GM18505 (cell line): Measurements from ENCODE around the gene TCF7L2.

Experiments used
- ATAC-seq: cut with Tn5 transposase; IDR thresholded peaks from one replicate; pipeline ENCODE4 v1.9.1; 2021; ENCODE audit not compliant: unreplicated experiment
- POLR2A ChIP-seq: IDR thresholded peaks from 4 replicates; pipeline ENCODE4 v1.6.1; 2011; ENCODE audit warnings: borderline replicate concordance; ENCODE audit not compliant: insufficient read depth, insufficient read length; ENCODE audit errors: extremely low read depth

Gene TCF7L2

DNA sequence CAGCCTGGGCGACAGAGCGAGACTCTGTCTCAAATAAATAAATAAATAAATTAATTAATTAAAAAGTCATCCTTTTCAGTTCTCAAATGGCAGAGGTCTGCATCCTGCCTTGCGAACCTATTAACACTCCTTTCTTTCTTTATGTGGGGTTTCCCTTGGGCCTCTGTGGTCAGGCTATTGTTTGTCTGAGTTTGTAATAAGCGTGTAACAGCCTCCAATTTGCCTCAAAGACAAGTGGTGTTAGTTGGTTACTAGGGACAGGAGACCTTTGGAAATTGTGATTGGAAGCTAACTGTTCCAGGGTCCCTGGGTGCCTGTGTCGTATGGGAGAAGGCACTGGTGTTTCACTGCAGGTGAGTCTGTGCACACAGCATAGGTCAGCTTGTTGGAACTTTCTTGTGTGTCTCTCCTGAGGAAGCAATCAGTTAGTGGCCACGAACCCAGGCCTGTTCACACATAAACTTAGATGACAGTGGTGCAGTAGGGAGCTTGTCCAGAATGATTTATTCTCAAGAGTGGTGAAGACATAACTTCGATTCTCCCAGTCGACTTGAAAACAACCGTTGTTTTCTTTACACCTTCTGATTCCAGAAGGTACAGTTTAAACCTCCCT, 33.5 kb downstream of the TCF7L2 start:
- no peak for ATAC-seq
- TF ChIP-seq POLR2A, result no peak

DNA sequence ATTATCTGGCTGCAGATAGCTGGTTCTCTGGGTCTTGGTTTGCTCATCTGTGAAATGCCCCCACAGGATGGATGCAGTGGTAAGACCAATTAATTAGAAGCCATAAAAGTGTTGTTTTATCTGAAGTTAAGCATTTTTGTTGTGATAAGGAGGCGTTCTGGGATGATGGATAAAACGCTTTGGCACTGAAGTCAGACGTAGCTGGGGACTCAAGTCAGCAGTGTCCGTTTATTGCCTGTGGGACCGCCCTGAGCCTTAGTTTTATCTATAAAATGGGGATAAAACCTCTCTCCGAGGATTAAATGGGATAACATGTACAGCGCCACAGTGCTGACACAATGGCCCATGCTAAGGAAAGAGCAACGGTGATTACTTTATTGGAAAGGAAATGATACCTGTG, 34.7 kb downstream of the TCF7L2 start:
- no peak for TF ChIP-seq POLR2A
- ATAC-seq, result no peak

DNA sequence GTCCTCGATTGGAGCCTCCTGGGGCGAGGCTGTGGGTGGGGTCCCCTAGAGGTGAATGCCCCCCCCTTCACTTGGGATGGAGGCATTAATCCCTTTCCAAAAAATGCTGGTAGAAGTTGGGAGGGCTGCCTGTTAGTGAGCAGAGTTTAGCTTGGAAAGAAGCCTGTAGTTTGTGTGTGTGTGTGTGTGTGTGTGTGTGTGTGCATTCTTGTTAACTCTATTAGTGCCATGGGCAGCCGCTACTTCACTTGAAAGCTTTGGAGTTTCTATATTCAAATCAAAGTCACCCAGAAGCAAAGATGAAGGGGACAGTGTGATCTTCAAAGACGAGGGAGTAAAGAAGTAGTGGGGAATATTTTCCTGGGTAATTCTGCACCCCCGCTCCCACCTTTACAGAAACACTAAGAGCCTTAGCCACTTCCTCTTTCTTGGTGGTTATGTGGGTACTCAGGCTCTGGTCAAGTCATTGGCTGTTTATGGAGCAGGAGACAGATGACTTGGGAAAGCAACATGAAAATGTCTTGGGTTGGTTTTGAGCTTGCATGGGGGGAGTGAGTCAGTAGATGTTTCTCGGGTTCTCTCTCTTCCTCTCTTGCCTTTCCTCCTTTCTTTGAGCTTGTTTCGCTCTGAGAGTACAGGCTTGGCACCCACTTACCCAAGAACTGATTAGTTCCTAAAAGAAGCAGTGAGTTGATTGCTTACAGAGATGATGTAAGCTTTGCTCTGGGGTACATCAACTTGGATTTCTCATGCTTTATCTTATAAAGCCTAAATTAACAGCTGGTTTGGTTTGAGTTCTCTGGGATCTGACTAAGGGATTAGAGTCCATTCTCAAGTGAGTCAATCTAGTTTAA, 35.9 kb downstream of the TCF7L2 start:
- ATAC-seq, result peak; percentile 33
- TF ChIP-seq POLR2A, result no peak

DNA sequence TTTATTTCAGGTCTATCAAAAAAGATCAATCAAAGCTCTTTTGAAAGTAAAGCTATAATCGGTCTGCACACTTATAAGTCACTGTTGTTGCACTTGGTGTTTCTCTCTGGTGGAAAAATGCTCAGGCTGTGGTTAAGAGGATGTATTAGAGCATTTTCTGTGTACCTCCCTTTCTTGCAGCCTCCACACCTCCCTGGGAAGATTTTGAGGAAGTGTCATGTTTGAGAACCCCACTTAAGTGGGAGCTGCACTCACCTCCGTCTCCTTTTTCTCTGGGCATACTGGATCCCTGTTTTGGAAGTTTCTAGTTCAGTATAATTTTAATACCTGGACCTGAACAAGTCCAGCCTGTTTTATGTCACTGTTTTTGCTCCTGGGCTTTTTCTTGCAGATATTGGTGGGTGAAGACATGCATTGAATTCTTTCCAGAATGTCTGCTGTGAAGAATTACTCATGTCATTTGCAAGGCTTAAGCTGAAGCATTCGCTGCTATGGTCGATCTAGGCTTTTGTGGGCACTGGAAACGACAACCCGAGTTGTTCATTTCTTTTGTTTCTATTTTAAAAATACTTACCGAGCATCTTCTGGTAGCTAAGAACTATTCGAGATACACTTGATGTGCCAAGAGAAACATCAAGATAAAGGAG, 36.6 kb downstream of the TCF7L2 start:
- ATAC-seq, result no peak
- TF ChIP-seq POLR2A, result no peak

DNA sequence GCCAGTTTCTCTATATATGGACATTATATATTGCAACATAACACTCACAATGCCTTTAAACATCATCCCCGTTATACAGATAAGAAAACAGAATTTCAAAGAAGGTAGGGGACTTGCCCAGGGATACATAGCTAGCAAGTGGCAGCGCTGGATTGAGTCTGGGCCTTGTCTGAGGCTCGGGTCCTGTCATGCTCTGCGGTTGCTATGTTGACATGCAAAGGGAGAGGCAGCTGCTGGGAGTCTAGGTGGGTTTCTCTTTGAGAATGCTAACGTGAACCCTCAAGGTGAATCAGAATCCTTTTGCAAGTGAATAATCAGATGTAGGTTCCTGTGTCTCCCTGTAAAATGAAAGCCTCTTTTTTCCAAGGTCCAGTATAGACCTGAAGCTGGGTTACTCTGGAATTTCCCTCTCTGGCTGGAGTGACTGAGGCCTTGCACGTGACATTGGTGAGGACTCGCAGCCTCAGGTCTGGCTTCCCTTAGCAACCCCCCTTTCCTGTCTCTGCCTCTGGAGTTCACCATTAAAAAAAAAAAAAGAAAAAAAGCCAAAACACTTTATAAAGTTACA, 38.9 kb downstream of the TCF7L2 start:
- ATAC-seq, result no peak

DNA sequence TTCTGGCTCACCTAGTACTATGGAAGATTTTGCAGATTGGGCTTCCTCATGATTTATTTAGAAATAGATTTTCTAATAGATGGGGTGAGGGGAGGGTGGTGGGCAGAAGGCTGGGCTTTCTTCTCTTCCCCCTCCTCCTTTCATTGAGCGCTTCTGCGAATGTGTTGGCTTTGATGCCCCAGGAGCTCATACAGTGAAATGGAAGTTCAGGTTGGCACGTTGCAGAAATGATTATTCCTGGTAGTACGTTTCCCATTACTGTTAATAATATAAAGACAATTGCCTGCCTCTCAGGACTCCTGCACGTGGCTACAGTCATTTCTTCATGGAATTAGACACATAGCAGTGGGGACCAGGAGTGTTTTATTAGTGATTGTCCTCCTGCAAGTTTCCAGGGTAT, 39.8 kb downstream of the TCF7L2 start:
- no peak for TF ChIP-seq POLR2A
- no peak for ATAC-seq

More for the DNA sequence above, 38.9 kb downstream of the TCF7L2 start:
- TF ChIP-seq POLR2A, result no peak

DNA sequence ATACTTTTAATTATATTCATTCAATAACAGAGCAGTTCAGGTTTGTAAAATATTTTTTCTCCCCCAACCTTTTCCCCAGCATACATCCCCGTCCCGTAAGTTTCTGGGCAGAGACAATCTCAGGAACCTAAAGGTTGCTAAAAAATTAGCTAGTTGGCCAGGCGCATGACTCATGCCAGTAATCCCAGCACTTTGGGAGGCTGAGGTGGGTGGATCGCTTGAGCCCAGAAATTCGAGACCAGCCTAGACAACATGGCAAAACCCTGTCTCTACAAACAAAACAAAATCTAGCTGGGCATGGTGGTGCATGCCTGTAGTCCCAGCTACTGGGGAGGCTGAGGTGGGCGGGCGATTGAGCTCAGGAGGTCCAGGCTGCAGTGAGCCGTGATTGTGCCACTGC, 40.2 kb downstream of the TCF7L2 start:
- ATAC-seq, result no peak
- no peak for TF ChIP-seq POLR2A

DNA sequence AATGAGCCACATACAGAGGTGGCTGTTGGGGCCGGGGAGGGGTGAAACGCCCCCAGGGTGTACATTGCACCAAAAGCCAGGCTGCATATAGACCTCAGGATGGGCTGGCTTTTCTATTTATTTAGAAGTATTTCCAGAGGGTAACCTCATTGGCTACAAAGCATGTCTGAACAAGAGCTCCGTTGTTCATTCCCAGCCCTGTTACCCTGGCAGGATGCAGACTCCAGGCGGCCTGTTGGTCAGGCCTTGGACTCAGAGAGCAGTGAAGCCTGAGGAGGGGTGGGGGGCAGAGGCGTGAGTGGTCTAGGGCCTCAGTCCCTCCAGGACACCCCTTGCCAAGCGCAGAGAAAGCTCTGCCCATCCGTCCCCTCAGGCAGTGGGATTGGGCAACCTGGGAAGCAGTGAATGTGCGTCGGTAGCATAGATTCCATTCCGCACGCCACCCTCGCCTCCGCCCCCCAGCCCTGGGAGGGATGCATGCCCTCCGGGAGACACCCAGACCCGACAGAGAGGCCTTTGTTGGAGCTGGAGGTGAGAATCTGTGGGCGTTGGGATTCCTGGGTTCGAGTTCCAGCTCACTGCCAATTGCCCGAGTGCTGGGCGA, 41.9 kb downstream of the TCF7L2 start:
- no peak for TF ChIP-seq POLR2A
- no peak for ATAC-seq

DNA sequence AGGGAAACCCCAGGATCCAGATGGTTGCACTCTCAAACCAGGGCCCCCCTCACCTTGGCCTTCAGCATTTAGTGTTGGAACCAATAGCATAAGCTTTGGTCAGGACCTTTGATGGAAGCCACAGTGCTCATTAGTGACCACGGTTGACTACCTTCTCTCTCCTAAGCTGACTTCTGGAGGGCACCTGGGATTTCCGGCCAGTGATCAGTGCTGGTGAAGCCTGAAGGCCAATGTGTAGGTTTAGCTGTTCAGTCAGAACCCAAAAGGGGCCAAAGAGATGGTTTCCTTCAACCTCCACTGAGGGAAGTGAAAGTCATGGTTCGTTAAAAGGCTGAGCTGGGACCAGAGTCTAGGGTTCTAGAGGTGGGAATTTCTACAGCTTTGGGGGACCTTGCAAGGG, 46.4 kb downstream of the TCF7L2 start:
- no peak for ATAC-seq
- TF ChIP-seq POLR2A, result no peak

DNA sequence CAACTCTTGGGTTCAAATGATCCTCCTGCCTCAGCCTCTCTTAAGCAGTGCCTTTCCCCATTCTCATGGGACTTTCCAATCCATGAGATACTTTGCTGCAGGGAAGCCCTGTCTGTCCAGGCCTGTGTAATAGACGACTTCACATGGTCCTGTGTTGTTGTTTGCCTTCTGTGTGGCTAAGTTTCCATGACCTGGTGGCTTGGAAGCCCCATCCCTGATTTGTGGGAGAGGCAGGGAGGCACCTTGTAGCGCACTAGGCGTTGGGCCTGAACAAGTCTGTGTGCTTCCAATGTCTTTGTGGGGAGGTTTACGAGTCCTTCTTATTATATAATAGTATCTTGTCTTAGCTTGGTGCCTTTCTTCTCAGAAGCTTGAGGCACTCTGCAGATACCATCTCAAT, 49.1 kb downstream of the TCF7L2 start:
- TF ChIP-seq POLR2A, result no peak
- no peak for ATAC-seq

DNA sequence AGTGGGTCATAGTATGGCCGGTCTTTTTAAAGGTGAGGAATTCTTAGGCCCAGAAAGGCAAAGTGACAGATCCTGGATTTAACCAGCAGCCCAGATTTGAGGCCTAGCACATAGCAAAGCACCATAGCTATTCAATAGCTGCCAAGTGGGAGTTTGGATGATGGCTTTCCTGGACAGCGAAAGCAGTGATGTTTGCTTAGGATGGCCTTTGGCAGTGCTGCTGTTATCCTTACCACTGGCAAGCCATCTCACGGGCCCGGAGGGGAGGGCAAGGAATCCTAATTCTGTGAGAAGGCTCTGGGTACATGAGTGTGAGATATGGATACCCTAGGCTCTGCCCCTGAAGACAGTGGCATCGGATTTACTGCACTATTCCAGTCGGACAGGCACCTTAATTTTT, 50.4 kb downstream of the TCF7L2 start:
- no peak for ATAC-seq
- no peak for TF ChIP-seq POLR2A

DNA sequence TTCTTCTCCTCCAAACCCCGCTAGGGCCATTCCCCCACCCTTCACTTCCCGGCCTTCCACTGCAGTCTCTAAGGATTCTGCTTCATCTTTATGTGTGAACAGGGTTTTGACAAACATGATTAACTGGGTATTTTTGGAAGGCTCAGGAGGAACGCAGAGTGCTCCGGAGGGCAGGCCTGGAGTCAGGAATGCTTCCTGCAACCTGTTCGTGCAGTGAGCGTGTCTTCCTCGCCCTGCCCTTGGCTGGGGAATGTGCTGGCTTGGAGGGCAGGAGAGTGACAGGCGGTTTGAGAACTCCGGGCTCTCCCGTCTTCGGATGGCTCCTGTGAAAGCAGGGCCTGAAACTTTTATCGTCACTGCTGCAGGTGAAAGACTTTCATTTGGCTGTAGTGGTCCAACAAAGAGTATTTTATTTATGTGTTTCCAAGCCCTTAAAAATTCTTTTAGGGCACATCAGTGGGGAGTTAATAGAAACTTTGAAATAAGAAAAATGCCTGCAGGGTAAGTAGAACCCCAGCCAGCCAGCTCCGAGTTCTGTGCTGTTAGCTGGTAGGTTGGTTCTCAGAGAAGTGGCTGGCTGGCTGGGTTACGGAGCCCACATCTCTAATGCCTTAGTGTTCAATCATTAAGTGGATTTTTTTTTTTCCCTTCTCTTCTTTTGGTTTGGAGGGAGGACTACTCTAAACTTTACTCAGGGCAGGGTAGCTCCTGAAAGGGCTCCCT, 51.0 kb downstream of the TCF7L2 start:
- no peak for TF ChIP-seq POLR2A
- no peak for ATAC-seq
